ENCODE results near the gene ULBP1.
"Not testable (repeated sequence)": the region's sequence is repeated elsewhere in the genome, so short reads cannot be mapped to it uniquely, and the experiment has no call there.

GRCh38 chr6:150021870-150022269, 58.1 kb downstream of the ULBP1 start:
- TF ChIP-seq, protein P1, sequence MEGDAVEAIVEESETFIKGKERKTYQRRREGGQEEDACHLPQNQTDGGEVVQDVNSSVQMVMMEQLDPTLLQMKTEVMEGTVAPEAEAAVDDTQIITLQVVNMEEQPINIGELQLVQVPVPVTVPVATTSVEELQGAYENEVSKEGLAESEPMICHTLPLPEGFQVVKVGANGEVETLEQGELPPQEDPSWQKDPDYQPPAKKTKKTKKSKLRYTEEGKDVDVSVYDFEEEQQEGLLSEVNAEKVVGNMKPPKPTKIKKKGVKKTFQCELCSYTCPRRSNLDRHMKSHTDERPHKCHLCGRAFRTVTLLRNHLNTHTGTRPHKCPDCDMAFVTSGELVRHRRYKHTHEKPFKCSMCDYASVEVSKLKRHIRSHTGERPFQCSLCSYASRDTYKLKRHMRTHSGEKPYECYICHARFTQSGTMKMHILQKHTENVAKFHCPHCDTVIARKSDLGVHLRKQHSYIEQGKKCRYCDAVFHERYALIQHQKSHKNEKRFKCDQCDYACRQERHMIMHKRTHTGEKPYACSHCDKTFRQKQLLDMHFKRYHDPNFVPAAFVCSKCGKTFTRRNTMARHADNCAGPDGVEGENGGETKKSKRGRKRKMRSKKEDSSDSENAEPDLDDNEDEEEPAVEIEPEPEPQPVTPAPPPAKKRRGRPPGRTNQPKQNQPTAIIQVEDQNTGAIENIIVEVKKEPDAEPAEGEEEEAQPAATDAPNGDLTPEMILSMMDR (conservative IDR thresholded peaks at IDR 0.05 in 1 of 2, IDR thresholded peaks at IDR 0.05 in 1 of 2; ENCODE audit: extremely low read depth in 1 of 2, insufficient read depth in 1 of 2, low read depth in 1 of 2, low read length in 2 of 2) = not testable (repeated sequence)
- not testable (repeated sequence) for TF ChIP-seq EZH2 (IDR thresholded peaks at IDR 0.05; ENCODE audit: borderline replicate concordance, low read length)
